A549 treated with GW870086 at 1 μM for 4 hours (cell line): ENCODE data around the gene NEUROG2. TPM values are rescaled to one million over a fixed set of nuclear protein-coding genes. Genes with fewer than 3 reads are reported as not detected.

ENCODE experiments used
- total RNA-seq: library from RNA; stranded (reverse); fragments of 200-300 nt; extraction: Qiagen RNA extraction; gene quantifications from 5 replicates; pipeline ENCODE4 v1.2.3, GENCODE V29; 2022; ENCODE audit warnings: low read depth

The NEUROG2 gene
- total RNA-seq = not detected in 5 replicates

GRCh38 chr4:112516066-112516470 lies at the start of gene NEUROG2:
NEUROG2 (minus strand) TSS chr4:112516180; CDS start chr4:112515475, 705 bp downstream.

Other genes starting within 250 kb of the NEUROG2 start
- gene TIFA, start 230.3 kb downstream of the NEUROG2 start, total RNA-seq = 2.9 to 5.6 TPM (median 4.7 TPM) in 5 replicates
- 1.3 to 2.6 TPM (median 1.7 TPM) in 5 replicates for gene ALPK1, start 218.8 kb downstream of the NEUROG2 start, total RNA-seq
- gene ZGRF1, start 120.7 kb upstream of the NEUROG2 start, total RNA-seq = 2.8 to 4.2 TPM (median 3.6 TPM) in 5 replicates
- 24.9 to 33.6 TPM (median 26.3 TPM) in 5 replicates for gene LARP7, start 121.0 kb upstream of the NEUROG2 start, total RNA-seq